GM18873 (cell line): ENCODE results near the gene TAMALIN.

Source experiments
- ATAC-seq: cut with Tn5 transposase; IDR thresholded peaks from one replicate; pipeline ENCODE4 v1.9.1; 2021; ENCODE audit warnings: mild to moderate bottlenecking, moderate library complexity, moderate number of reproducible peaks; ENCODE audit not compliant: unreplicated experiment, low FRiP score

TAMALIN gene

DNA sequence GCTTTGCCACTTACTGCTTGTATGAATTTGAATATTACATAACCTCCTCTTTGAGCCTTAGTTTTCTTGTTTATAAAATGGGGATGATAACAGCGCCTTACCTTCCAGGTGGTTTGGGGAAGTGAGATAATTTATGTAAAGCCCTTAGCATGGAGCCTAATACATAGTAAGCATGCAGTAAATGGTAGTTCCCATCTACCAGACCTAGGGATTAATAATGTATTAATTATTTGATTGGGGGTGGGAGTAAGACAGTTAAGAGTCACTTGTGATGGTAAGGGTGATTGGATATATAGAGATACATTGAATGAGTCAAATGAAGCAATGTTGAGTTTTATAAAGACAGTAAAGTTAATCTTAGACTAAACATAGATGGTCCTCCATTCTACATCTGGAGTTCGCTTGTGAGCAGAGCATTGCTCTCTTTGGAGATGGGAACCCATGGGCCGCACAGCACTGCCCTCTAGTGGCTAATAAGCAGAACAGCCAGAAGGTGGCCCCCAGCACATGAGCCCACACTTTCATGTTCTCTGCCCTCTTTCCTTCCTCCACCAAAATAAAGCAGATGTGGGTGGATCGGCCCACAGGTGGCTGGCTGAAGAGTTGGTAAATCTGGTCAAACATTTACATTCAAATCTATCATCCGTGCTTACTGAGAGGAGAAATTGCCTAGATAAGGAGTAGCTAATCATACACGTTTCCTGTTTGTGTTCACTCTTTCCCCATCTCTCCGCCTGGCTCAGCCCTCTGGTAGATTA is 26.5 kb upstream of the TAMALIN start:
- peak; percentile 77 for ATAC-seq

DNA sequence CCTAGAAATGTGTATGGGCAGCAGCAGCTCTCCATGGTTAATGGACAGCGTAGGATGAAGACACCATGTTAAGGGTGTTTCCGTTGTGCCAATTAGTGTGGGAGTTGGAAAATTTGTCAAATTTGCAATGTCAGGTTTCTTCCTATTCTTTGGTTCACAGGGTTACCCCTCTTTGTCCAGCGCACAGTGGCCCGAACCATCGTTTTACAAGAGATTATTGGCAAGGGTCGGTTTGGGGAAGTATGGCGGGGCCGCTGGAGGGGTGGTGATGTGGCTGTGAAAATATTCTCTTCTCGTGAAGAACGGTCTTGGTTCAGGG is 26.0 kb upstream of the TAMALIN start:
- ATAC-seq = no peak

GRCh38 chr12:51984657-51985056 is 22.1 kb upstream of the TAMALIN start:
- no peak for ATAC-seq

DNA sequence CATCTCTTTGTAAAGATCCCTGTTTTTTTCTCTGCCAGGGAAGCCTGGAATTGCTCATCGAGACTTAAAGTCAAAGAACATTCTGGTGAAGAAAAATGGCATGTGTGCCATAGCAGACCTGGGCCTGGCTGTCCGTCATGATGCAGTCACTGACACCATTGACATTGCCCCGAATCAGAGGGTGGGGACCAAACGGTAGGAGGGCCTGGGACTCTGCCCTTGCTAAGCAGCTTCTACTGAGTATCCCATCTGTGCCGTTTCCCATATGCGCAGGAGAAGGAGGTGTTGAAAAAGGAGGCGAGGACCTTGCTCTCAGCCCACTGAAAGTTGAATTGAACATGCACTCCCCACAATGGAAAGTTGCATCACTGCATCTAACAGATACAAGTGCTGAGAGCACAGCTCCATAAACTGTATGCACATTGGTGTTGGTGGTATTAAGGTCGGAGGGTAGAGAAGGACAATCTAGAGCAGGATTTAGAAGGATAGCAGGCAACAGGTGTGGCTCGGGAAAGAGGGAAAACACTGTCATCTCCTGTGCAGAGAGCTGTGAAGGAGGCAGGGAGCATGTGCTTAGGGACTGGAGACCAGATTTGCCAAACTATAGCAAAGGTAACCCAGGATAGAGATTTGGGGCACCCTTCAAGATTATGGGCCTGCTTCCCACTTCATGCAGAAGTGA is 21.5 kb upstream of the TAMALIN start:
- no peak for ATAC-seq

- ATAC-seq = no peak
Observed at GRCh38 chr12:51986834-51987233, 19.9 kb upstream of the TAMALIN start.

- no peak for ATAC-seq
Observed at GRCh38 chr12:51992246-51992645, 14.5 kb upstream of the TAMALIN start.

GRCh38 chr12:51994539-51994820 is 12.3 kb upstream of the TAMALIN start:
- ATAC-seq = no peak

- ATAC-seq = no peak
Observed at GRCh38 chr12:51994959-51995358, 11.8 kb upstream of the TAMALIN start.

DNA sequence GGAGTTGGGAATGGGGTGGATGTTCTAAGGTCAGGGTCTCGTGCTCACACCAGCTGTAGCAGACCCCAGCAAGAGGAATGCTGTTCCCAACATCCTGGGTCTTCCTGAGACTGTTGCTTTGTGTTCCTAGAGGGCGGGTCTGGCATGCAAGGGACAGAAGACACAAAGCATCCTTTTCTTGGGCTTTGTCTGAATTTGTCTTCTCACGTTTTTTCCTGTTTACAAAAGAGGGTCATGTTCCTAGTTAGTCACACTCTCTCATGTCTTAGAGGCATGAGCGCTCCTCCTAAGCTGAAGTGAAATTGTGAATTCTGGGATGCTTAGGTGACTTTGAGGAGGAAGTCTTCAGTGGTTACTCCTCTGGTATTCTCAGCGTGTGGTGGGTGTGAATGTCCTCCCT is 9.6 kb upstream of the TAMALIN start:
- no peak for ATAC-seq

GRCh38 chr12:52003016-52003550 is 3.7 kb upstream of the TAMALIN start:
- no peak for ATAC-seq

GRCh38 chr12:52003591-52003990 is 3.2 kb upstream of the TAMALIN start:
- ATAC-seq = no peak

DNA sequence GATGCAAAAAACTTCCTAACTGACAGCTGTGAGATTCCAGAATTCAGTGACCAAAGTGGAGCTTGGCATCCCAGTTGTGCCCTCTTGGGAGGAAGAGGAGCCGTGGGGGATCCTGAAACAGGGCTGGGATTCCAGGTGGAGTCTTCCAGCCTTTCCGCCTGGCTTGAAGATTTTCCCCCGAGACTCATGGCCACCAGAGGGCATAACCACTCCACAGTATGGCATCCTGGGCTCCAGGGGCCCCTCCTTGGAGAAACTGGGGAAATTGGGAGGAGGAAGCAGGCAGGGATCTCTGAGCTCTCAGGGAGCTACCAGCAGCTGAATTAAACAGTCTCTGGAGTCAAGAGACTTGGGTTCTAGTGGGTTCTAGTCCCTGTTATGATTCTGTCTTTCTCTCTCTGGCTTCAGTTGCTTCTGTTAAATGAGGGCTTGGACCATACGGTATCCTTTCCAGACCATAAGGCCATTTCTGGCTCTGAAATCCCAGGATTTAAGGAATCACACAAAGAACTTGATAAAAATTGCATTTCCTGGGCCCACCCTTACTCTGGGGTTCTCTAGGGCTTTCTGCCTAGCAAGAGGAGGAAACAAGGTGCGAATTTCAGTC is 2.6 kb upstream of the TAMALIN start:
- ATAC-seq = no peak

DNA sequence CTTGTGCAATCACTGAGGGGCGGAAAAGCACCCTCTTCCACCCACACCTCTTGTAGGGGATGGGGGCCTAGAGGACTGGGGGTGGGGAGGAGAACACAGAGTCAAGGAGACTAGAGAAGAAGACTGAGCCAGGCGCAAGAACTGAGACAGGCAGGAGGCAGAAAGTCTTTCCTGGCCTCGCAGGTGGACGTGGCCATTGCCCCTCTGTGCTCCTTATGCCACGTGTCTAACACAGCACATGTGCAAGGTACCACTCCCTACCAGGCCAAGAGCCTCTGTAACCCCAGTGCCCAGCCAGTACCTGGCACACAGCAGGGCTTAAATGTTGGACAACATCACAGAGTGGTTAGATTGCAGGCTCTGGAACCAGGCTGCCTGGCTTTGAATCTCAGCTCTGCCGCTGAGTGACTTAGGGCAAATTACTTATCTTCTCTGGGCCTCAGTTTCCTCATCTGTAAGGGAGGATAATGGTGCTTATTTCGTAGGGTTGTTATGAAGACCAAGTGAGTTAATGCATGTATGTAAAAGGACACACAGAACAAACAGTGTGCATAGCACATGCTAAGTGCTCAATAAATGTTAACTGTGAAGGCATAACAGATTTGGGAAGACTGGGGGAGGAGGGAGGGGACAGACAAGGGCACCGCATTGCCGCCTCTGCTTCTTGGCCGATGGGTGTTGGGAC is 1.4 kb upstream of the TAMALIN start:
- ATAC-seq = no peak

DNA sequence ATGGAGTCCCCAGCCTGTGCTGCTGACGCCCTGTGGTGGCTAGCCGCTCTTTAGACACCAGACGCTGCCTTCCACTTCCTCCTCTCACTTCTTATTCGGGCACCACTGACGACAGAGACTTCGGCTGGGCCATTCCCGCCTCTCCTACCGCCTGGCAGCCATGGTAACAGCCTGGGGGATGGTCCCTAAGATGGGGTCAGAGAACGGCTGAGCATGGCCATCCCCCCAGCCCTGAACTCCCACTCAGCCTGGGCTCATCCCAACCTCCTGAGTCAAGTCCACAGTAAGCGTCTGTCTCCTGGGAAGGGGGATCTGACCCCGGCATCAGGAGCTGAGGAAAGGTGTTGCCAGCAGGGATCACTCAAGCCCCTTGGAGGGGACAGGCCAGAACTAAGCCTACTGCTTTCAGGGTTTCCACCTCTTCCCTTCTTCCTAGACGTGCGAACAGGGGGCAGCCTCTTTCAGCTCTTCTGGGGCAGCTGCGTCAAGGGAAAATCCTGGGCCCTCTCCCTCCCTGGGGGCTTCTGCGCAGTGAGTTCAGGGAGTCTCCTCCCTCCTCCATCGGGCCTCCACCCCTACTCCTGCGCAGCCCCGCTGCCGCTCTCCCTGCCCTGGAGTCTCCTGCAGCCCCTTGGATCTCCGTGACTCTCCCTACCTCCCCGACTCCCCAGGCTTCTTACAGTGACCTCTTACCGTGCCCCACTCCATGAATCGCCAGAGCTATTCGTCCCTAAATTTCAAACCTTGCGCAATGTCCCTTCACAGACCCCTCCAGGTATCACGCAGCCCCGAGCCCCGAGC is 643 bp upstream of the TAMALIN start:
- peak; percentile 58 for ATAC-seq

DNA sequence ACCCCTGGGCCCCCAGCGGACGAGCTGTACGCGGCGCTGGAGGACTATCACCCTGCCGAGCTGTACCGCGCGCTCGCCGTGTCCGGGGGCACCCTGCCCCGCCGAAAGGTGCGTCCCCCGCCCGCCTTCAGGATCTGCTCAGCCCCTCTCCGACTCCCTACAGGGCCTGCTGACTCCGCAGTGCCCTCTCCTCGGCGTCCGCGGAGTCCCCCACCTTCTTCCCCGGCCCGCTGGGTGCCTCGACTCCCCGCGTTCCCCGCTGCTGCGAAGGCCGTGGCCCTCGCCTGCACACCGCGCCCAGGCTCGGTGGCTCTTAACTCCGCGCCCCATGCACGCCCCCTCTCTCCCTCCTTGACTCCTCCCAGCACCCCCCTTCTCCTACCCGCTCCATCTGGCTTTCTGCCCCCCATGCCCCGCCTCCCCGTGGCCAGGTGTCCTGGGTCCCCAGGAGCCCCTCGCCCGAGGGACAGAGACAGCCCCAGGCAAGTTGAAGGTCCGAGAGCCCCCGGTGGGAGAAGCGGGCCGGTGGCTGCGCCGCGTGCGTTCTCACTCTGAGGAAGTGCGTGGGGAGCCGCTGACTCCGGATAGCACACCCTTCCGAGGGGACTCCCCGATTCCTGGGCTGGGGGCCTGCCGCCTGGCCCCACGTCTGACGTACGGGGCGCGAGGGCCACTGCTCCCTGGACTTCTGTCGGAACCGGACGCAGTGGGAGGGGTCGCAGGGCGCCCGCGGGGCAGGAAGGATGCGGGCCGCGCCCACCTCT is 594 bp downstream of the TAMALIN start:
- no peak for ATAC-seq

DNA sequence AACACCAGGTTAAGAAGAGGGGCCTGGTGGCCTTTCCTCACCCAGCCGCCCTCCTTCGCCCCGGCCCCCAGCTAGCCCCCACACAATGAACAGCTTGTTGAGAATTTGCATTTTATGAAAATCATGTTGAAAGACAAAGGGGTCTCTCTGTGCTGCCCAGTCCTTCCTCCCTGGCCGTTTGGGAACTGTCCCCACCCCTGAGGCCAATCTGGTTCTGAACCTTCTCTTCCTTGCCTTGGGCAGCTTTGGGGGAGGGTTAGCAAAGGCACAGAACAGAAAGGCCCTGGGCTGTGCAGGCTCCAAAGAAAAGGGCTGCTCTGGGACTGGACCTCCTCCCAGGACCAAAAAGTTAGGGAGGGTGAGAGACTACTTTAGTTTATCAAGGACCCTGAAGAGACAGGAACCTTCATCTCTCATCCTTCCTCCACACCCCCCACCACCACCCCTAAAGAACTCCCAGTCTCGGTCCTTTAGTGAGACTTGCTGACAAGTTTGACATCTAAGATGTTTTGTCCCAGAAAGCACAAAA is 1.3 kb downstream of the TAMALIN start:
- no peak for ATAC-seq

GRCh38 chr12:52009081-52009751 is 2.5 kb downstream of the TAMALIN start:
- no peak for ATAC-seq

GRCh38 chr12:52010152-52010622 is 3.4 kb downstream of the TAMALIN start:
- ATAC-seq = no peak
